ENCODE results near the gene EPM2AIP1. TPM values are rescaled to one million over a fixed set of nuclear protein-coding genes. Genes with fewer than 3 reads are reported as not detected.

EPM2AIP1 gene
- total and polyA plus RNA-seq, 2 donors (not counting 3 experiments of a cell fraction or from before 2014, with no cell fraction given), result 5.4 to 15.1 TPM

DNA sequence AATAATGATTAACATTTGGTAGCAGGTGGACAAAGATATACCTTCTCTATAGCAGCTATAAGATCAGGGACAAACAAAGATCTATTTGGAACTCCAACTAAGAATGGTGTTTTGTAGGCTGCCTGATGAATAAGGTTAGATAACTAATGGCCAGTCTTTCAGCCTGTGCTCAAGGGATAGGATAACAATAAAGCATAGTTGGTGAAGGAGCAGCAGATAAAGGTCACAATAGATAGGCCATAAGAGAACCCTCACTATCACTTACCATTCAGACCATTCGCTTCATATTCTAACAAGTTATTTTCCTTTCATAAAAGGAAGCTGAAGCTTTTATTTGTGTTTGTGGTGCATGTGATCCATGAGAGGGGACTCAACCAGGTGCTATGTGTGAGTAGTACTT is 19.8 kb downstream of the EPM2AIP1 start:
- FAIRE-seq (no peak), DNase-seq (ENCODE audit: low read depth, low spot score) (no peak)
- ChIA-PET POLR2A (no interaction called here), CTCF (interaction anchor here (1.1 kb wide), 2 partner anchors 14 to 15 kb away, joined by 3 read pairs; no protein-coding TSS in a partner anchor)
- no TSS peak for BruUV-seq (replicated peaks)
- no peaks in the 10 kb centered on the region for H3K27me3 ChIP-seq (ENCODE audit: control insufficient read depth in 2 of 2, insufficient read depth in 2 of 2, low read length in 2 of 2)
- no peak overlapping the region for H3K27ac ChIP-seq (ENCODE audit: insufficient read depth, low read depth, low read length)
- no peaks in the 10 kb centered on the region for H3K79me2 ChIP-seq (ENCODE audit: control insufficient read depth, insufficient read depth, low read length)
- H3K4me2 ChIP-seq (ENCODE audit: insufficient read depth, low read length), result no peak overlapping the region
- H3K9me1 ChIP-seq (replicated peaks; ENCODE audit: control insufficient read depth, extremely low read depth, insufficient read depth, low read length), result no peaks in the 10 kb centered on the region
- dilution Hi-C loops (cut with MboI; ENCODE audit: extremely low pct_ligation_motif_present, low sequenced_read_pairs) (no loop called here), intact Hi-C loops (cut with micrococcal nuclease) (no loop called here)
- no peak overlapping the region for H2AFZ ChIP-seq (ENCODE audit: low read depth, low read length)
- H3K4me1 ChIP-seq (ENCODE audit: control insufficient read depth, extremely low read depth, insufficient read depth, low read length), result peaks cover 9% of the 10 kb centered on the region
- H4K20me1 ChIP-seq (replicated peaks; ENCODE audit: control insufficient read depth, extremely low read depth, insufficient read depth, low read length), result no peaks in the 10 kb centered on the region
- H3K9ac ChIP-seq (replicated peaks; ENCODE audit: extremely low read depth, insufficient read depth, low read length), result no peak overlapping the region
- H3K36me3 ChIP-seq (ENCODE audit: control insufficient read depth in 2 of 2, extremely low read depth in 1 of 2, insufficient read depth in 2 of 2, low read length in 2 of 2), result no peaks in the 10 kb centered on the region
- H3K4me3 ChIP-seq (replicated peaks in 1 of 3; ENCODE audit: insufficient read depth in 1 of 3, low read depth in 1 of 3, low read length in 3 of 3), result no peak overlapping the region
- no peaks in the 10 kb centered on the region for H3K9me3 ChIP-seq (replicated peaks; ENCODE audit: control insufficient read depth, insufficient read depth, low read length)
- TF ChIP-seq JUN (IDR thresholded peaks at IDR 0.05; ENCODE audit: borderline replicate concordance, insufficient read depth, insufficient read length, low read depth) (no peak), MYC (IDR thresholded peaks at IDR 0.05; ENCODE audit: low read depth, low read length) (no peak), GATA2 (IDR thresholded peaks at IDR 0.05; ENCODE audit: insufficient read depth, insufficient read length, low read depth, low read length) (no peak), EZH2 (IDR thresholded peaks at IDR 0.05; ENCODE audit: borderline replicate concordance, low read depth, low read length, severe bottlenecking) (no peak), FOS (IDR thresholded peaks at IDR 0.05; ENCODE audit: borderline replicate concordance, insufficient read depth, low read length) (no peak), POLR2A (IDR thresholded peaks at IDR 0.05; ENCODE audit: low read depth, low read length) (no peak), POLR2AphosphoS5 (IDR thresholded peaks at IDR 0.05; ENCODE audit: insufficient read depth, low read depth, low read length) (no peak)
- TF ChIP-seq, protein P1, sequence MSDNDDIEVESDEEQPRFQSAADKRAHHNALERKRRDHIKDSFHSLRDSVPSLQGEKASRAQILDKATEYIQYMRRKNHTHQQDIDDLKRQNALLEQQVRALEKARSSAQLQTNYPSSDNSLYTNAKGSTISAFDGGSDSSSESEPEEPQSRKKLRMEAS (IDR thresholded peaks at IDR 0.05; ENCODE audit: insufficient read depth, insufficient read length), result no peak
- TF ChIP-seq, protein P2, sequence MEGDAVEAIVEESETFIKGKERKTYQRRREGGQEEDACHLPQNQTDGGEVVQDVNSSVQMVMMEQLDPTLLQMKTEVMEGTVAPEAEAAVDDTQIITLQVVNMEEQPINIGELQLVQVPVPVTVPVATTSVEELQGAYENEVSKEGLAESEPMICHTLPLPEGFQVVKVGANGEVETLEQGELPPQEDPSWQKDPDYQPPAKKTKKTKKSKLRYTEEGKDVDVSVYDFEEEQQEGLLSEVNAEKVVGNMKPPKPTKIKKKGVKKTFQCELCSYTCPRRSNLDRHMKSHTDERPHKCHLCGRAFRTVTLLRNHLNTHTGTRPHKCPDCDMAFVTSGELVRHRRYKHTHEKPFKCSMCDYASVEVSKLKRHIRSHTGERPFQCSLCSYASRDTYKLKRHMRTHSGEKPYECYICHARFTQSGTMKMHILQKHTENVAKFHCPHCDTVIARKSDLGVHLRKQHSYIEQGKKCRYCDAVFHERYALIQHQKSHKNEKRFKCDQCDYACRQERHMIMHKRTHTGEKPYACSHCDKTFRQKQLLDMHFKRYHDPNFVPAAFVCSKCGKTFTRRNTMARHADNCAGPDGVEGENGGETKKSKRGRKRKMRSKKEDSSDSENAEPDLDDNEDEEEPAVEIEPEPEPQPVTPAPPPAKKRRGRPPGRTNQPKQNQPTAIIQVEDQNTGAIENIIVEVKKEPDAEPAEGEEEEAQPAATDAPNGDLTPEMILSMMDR (IDR thresholded peaks at IDR 0.05; ENCODE audit: extremely low read depth in 1 of 2, insufficient read depth in 1 of 2, low read depth in 1 of 2, low read length in 2 of 2), result no peak
